Activated T-cell treated with anti-CD3 and anti-CD28 coated beads, Interleukin-2, amount 50 U/mL, for 24 hours (primary cell): ENCODE measurements around the gene ECM2.

ENCODE experiments used
- DNase-seq: peaks from one replicate; pipeline ENCODE4 v3.0.0-alpha.2; 2020
- H3K27ac Mint-ChIP-seq: 2 replicates; pipeline ENCODE4 v1.8.0; 2020; ENCODE audit warnings: mild to moderate bottlenecking, mixed read lengths
- H3K27me3 Mint-ChIP-seq: 2 replicates; pipeline ENCODE4 v1.8.0; 2020; ENCODE audit warnings: mixed read lengths
- H3K36me3 Mint-ChIP-seq: 2 replicates; pipeline ENCODE4 v1.8.0; 2020; ENCODE audit warnings: low read depth, mixed read lengths
- H3K4me1 Mint-ChIP-seq: 2 replicates; pipeline ENCODE4 v1.8.0; 2020; ENCODE audit warnings: low read depth, mixed read lengths
- H3K4me3 Mint-ChIP-seq: 2 replicates; pipeline ENCODE4 v1.8.0; 2020; ENCODE audit warnings: mild to moderate bottlenecking, moderate library complexity, mixed read lengths
- H3K9me3 Mint-ChIP-seq: 2 replicates; pipeline ENCODE4 v1.8.0; 2020; ENCODE audit warnings: mixed read lengths

ECM2 gene

GRCh38 chr9:92496396-92497176 is 39.2 kb downstream of the ECM2 start:
- Mint-ChIP-seq H3K4me3 (no peak overlapping the region), H3K36me3 (no peaks in the 10 kb centered on the region), H3K27me3 (no peaks in the 10 kb centered on the region), H3K4me1 (no peaks in the 10 kb centered on the region), H3K27ac (no peak overlapping the region), H3K9me3 (no peaks in the 10 kb centered on the region)
- no peak for DNase-seq

- H3K36me3 Mint-ChIP-seq: no peaks in the 10 kb centered on the region
- no peaks in the 10 kb centered on the region for H3K27me3 Mint-ChIP-seq
- H3K4me3 Mint-ChIP-seq: no peak overlapping the region
- no peaks in the 10 kb centered on the region for H3K4me1 Mint-ChIP-seq
- no peak overlapping the region for H3K27ac Mint-ChIP-seq
- H3K9me3 Mint-ChIP-seq: no peaks in the 10 kb centered on the region
- DNase-seq: no peak
Observed at GRCh38 chr9:92494856-92495255, 40.9 kb downstream of the ECM2 start.

- Mint-ChIP-seq H3K27me3 (no peaks in the 10 kb centered on the region), H3K4me1 (no peaks in the 10 kb centered on the region), H3K36me3 (no peaks in the 10 kb centered on the region), H3K4me3 (no peak overlapping the region), H3K27ac (no peak overlapping the region), H3K9me3 (no peaks in the 10 kb centered on the region)
- no peak for DNase-seq
Observed at GRCh38 chr9:92493749-92494387, 41.9 kb downstream of the ECM2 start.

GRCh38 chr9:92492781-92493401 is 42.9 kb downstream of the ECM2 start:
- Mint-ChIP-seq H3K27me3 (no peaks in the 10 kb centered on the region), H3K4me1 (no peaks in the 10 kb centered on the region), H3K27ac (no peak overlapping the region), H3K9me3 (no peaks in the 10 kb centered on the region), H3K36me3 (no peaks in the 10 kb centered on the region), H3K4me3 (no peak overlapping the region)
- DNase-seq: no peak

- Mint-ChIP-seq H3K27me3 (no peaks in the 10 kb centered on the region), H3K9me3 (no peaks in the 10 kb centered on the region), H3K27ac (no peak overlapping the region), H3K4me3 (no peak overlapping the region), H3K4me1 (no peaks in the 10 kb centered on the region), H3K36me3 (no peaks in the 10 kb centered on the region)
- no peak for DNase-seq
Observed at GRCh38 chr9:92488681-92489550, 46.9 kb downstream of the ECM2 start.

GRCh38 chr9:92486371-92486770 is 49.4 kb downstream of the ECM2 start:
- Mint-ChIP-seq H3K36me3 (no peaks in the 10 kb centered on the region), H3K27ac (no peak overlapping the region), H3K27me3 (no peaks in the 10 kb centered on the region), H3K4me1 (no peaks in the 10 kb centered on the region), H3K9me3 (no peaks in the 10 kb centered on the region), H3K4me3 (no peak overlapping the region)
- no peak for DNase-seq

- Mint-ChIP-seq H3K27ac (no peak overlapping the region), H3K27me3 (no peaks in the 10 kb centered on the region), H3K4me3 (no peak overlapping the region), H3K4me1 (peaks cover 5% of the 10 kb centered on the region), H3K36me3 (no peaks in the 10 kb centered on the region), H3K9me3 (no peaks in the 10 kb centered on the region)
- no peak for DNase-seq
Observed at GRCh38 chr9:92484563-92484962, 51.2 kb downstream of the ECM2 start.

GRCh38 chr9:92483627-92484545 is 51.9 kb downstream of the ECM2 start:
- Mint-ChIP-seq H3K4me3 (no peak overlapping the region), H3K4me1 (peaks cover 5% of the 10 kb centered on the region), H3K9me3 (no peaks in the 10 kb centered on the region), H3K27me3 (no peaks in the 10 kb centered on the region), H3K27ac (no peak overlapping the region), H3K36me3 (no peaks in the 10 kb centered on the region)
- DNase-seq: no peak

- no peak for DNase-seq
- peaks cover 5% of the 10 kb centered on the region for H3K4me1 Mint-ChIP-seq
Observed at GRCh38 chr9:92482805-92483204, 53.0 kb downstream of the ECM2 start.

GRCh38 chr9:92482329-92482728 is 53.5 kb downstream of the ECM2 start, which contains the start of gene ASPN:
TSS of gene ASPN (minus strand) at chr9:92482506.
- peaks cover 5% of the 10 kb centered on the region for H3K4me1 Mint-ChIP-seq
- H3K27ac Mint-ChIP-seq: no peak within 1 kb of the TSS
- H3K9me3 Mint-ChIP-seq: no peaks in the 10 kb centered on the region
- H3K27me3 Mint-ChIP-seq: no peaks in the 10 kb centered on the region
- no peak within 1 kb of the TSS for H3K4me3 Mint-ChIP-seq
- no peak for DNase-seq
- H3K36me3 Mint-ChIP-seq: no peaks in the 10 kb centered on the region

More at GRCh38 chr9:92482805-92483204, 53.0 kb downstream of the ECM2 start:
- Mint-ChIP-seq H3K36me3 (no peaks in the 10 kb centered on the region), H3K4me3 (no peak overlapping the region), H3K9me3 (no peaks in the 10 kb centered on the region), H3K27ac (no peak overlapping the region), H3K27me3 (no peaks in the 10 kb centered on the region)

GRCh38 chr9:92480986-92481633 is 54.7 kb downstream of the ECM2 start:
- H3K4me1 Mint-ChIP-seq: peaks cover 5% of the 10 kb centered on the region
- no peak overlapping the region for H3K27ac Mint-ChIP-seq
- no peaks in the 10 kb centered on the region for H3K36me3 Mint-ChIP-seq
- no peaks in the 10 kb centered on the region for H3K27me3 Mint-ChIP-seq
- DNase-seq: no peak
- H3K9me3 Mint-ChIP-seq: no peaks in the 10 kb centered on the region
- no peak overlapping the region for H3K4me3 Mint-ChIP-seq

- Mint-ChIP-seq H3K36me3 (no peaks in the 10 kb centered on the region), H3K27me3 (no peaks in the 10 kb centered on the region), H3K4me1 (peaks cover 5% of the 10 kb centered on the region), H3K27ac (no peak overlapping the region), H3K9me3 (no peaks in the 10 kb centered on the region), H3K4me3 (no peak overlapping the region)
- DNase-seq: no peak
Observed at GRCh38 chr9:92480291-92480771, 55.5 kb downstream of the ECM2 start.

- H3K4me1 Mint-ChIP-seq: peaks cover 5% of the 10 kb centered on the region
- DNase-seq: no peak
- no peaks in the 10 kb centered on the region for H3K9me3 Mint-ChIP-seq
- no peak overlapping the region for H3K4me3 Mint-ChIP-seq
- H3K27me3 Mint-ChIP-seq: no peaks in the 10 kb centered on the region
- no peaks in the 10 kb centered on the region for H3K36me3 Mint-ChIP-seq
- no peak overlapping the region for H3K27ac Mint-ChIP-seq
Observed at GRCh38 chr9:92479346-92479745, 56.4 kb downstream of the ECM2 start.
